ENCODE data around the gene LSAMP. TPM values are rescaled to one million over a fixed set of nuclear protein-coding genes. Genes with fewer than 3 reads are reported as not detected.

Gene LSAMP
- total RNA-seq, 1 donor from 2014 or later, result 16.4 TPM

GRCh38 chr3:116241677-116242076 is 203.6 kb downstream of the LSAMP start:
- H3K9ac ChIP-seq (ENCODE audit: low read length), result no peak overlapping the region
- H3K36me3 ChIP-seq (ENCODE audit: insufficient read depth, low read length), result no peaks in the 10 kb centered on the region
- H3K9me3 ChIP-seq (ENCODE audit: insufficient read depth, low read depth, low read length), result no peaks in the 10 kb centered on the region
- H3K36me3 Mint-ChIP-seq (ENCODE audit: low read depth, unreplicated experiment), result no peaks in the 10 kb centered on the region
- H3K4me1 Mint-ChIP-seq (ENCODE audit: low read depth, unreplicated experiment), result peaks cover 42% of the 10 kb centered on the region
- no peak overlapping the region for H3K4me3 ChIP-seq (ENCODE audit: insufficient read depth, low read depth, low read length)
- H3K4me3 Mint-ChIP-seq (ENCODE audit: unreplicated experiment), result no peak overlapping the region
- no peak overlapping the region for H3K27ac ChIP-seq (ENCODE audit: low read depth, low read length)
- H2AFZ ChIP-seq (ENCODE audit: low read depth, low read length), result no peak overlapping the region
- no peaks in the 10 kb centered on the region for H3K4me1 ChIP-seq (ENCODE audit: insufficient read depth, low read length)
- no peaks in the 10 kb centered on the region for H3K27me3 ChIP-seq (ENCODE audit: insufficient read depth, low read length)
- DNase-seq (ENCODE audit: low read depth), result no peak
- H3K27me3 Mint-ChIP-seq (ENCODE audit: low read depth, unreplicated experiment), result no peaks in the 10 kb centered on the region
- H3K9me3 Mint-ChIP-seq (ENCODE audit: unreplicated experiment), result no peaks in the 10 kb centered on the region
- TF ChIP-seq CTCF (IDR thresholded peaks at IDR 0.05; ENCODE audit: insufficient read depth, low read depth, low read length) (no peak), EZH2 (IDR thresholded peaks at IDR 0.05; ENCODE audit: insufficient read depth, low read length) (no peak)
- H4K20me1 ChIP-seq (ENCODE audit: insufficient read depth, low read length), result no peaks in the 10 kb centered on the region
- no peak for FAIRE-seq
- H3K27ac Mint-ChIP-seq (ENCODE audit: unreplicated experiment), result no peak overlapping the region
- no peaks in the 10 kb centered on the region for H3K79me2 ChIP-seq (ENCODE audit: insufficient read depth, low read length)
- H3K4me2 ChIP-seq (ENCODE audit: low read length), result no peak overlapping the region

- TF ChIP-seq CTCF (IDR thresholded peaks at IDR 0.05; ENCODE audit: insufficient read depth, low read depth, low read length), result no peak
- TF ChIP-seq EZH2 (IDR thresholded peaks at IDR 0.05; ENCODE audit: insufficient read depth, low read length), result no peak
- no peaks in the 10 kb centered on the region for H3K27me3 ChIP-seq (ENCODE audit: insufficient read depth, low read length)
- no peaks in the 10 kb centered on the region for H3K36me3 ChIP-seq (ENCODE audit: insufficient read depth, low read length)
- peaks cover 42% of the 10 kb centered on the region for H3K4me1 Mint-ChIP-seq (ENCODE audit: low read depth, unreplicated experiment)
- no peaks in the 10 kb centered on the region for H3K36me3 Mint-ChIP-seq (ENCODE audit: low read depth, unreplicated experiment)
- DNase-seq (ENCODE audit: low read depth) (no peak), FAIRE-seq (no peak)
- no peaks in the 10 kb centered on the region for H3K4me1 ChIP-seq (ENCODE audit: insufficient read depth, low read length)
- H3K27ac Mint-ChIP-seq (ENCODE audit: unreplicated experiment), result no peak overlapping the region
- H3K9me3 ChIP-seq (ENCODE audit: insufficient read depth, low read depth, low read length), result no peaks in the 10 kb centered on the region
- H3K79me2 ChIP-seq (ENCODE audit: insufficient read depth, low read length), result no peaks in the 10 kb centered on the region
- no peak overlapping the region for H3K4me3 Mint-ChIP-seq (ENCODE audit: unreplicated experiment)
- no peak overlapping the region for H3K4me2 ChIP-seq (ENCODE audit: low read length)
- H3K4me3 ChIP-seq (ENCODE audit: insufficient read depth, low read depth, low read length), result no peak overlapping the region
- H4K20me1 ChIP-seq (ENCODE audit: insufficient read depth, low read length), result no peaks in the 10 kb centered on the region
- no peak overlapping the region for H3K9ac ChIP-seq (ENCODE audit: low read length)
- no peaks in the 10 kb centered on the region for H3K27me3 Mint-ChIP-seq (ENCODE audit: low read depth, unreplicated experiment)
- H3K27ac ChIP-seq (ENCODE audit: low read depth, low read length), result no peak overlapping the region
- H3K9me3 Mint-ChIP-seq (ENCODE audit: unreplicated experiment), result no peaks in the 10 kb centered on the region
- no peak overlapping the region for H2AFZ ChIP-seq (ENCODE audit: low read depth, low read length)
Measured at GRCh38 chr3:116240261-116240660, 205.0 kb downstream of the LSAMP start.

- peaks cover 40% of the 10 kb centered on the region for H3K4me1 Mint-ChIP-seq (ENCODE audit: low read depth, unreplicated experiment)
- no peak overlapping the region for H3K4me3 Mint-ChIP-seq (ENCODE audit: unreplicated experiment)
- Histone ChIP-seq H3K4me3 (ENCODE audit: insufficient read depth, low read depth, low read length) (no peak overlapping the region), H3K9me3 (ENCODE audit: insufficient read depth, low read depth, low read length) (no peaks in the 10 kb centered on the region), H3K27me3 (ENCODE audit: insufficient read depth, low read length) (no peaks in the 10 kb centered on the region), H4K20me1 (ENCODE audit: insufficient read depth, low read length) (no peaks in the 10 kb centered on the region), H3K27ac (ENCODE audit: low read depth, low read length) (no peak overlapping the region), H2AFZ (ENCODE audit: low read depth, low read length) (no peak overlapping the region), H3K4me1 (ENCODE audit: insufficient read depth, low read length) (no peaks in the 10 kb centered on the region), H3K9ac (ENCODE audit: low read length) (no peak overlapping the region), H3K79me2 (ENCODE audit: insufficient read depth, low read length) (no peaks in the 10 kb centered on the region), H3K4me2 (ENCODE audit: low read length) (no peak overlapping the region), H3K36me3 (ENCODE audit: insufficient read depth, low read length) (no peaks in the 10 kb centered on the region)
- H3K9me3 Mint-ChIP-seq (ENCODE audit: unreplicated experiment), result no peaks in the 10 kb centered on the region
- H3K36me3 Mint-ChIP-seq (ENCODE audit: low read depth, unreplicated experiment), result no peaks in the 10 kb centered on the region
- TF ChIP-seq CTCF (IDR thresholded peaks at IDR 0.05; ENCODE audit: insufficient read depth, low read depth, low read length) (no peak), EZH2 (IDR thresholded peaks at IDR 0.05; ENCODE audit: insufficient read depth, low read length) (no peak)
- peak overlapping the region; percentile 82 for H3K27ac Mint-ChIP-seq (ENCODE audit: unreplicated experiment)
- H3K27me3 Mint-ChIP-seq (ENCODE audit: low read depth, unreplicated experiment), result no peaks in the 10 kb centered on the region
- FAIRE-seq, result no peak
- DNase-seq (ENCODE audit: low read depth), result no peak
Measured at GRCh38 chr3:116238846-116239565, 206.3 kb downstream of the LSAMP start.

Measured in astrocyte (in vitro differentiated cells and primary cell).